Activated T-cell treated with anti-CD3 and anti-CD28 coated beads for 24 hours (primary cell): ENCODE data around the gene MYH4.

ENCODE experiments used
- DNase-seq: peaks from one replicate; pipeline ENCODE4 v3.0.0-alpha.2; 2020; ENCODE audit warnings: low read depth

The MYH4 gene

DNA sequence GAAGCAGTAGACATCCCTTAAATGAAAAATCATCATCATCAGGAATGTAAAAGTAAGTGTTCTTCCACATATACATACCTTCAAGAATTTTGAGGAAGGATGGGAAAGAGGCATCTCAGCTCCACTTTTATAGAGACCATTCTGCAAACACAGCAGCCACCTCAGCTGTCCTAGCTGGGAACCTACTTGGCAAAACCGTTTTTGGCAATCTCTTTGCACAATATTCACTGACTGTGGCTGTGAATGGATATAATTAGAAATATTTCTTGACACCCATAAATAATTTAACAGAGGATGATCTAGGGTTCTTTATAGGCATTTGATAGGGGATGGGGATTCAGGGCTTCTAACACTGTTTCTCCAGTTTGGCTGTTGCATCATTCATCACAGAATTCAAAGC, at the start of gene MYH4:
TSS of gene MYH4 (minus strand) at position 101 of the 400 bp plus-strand sequence. CDS start 2,814 bp downstream, outside the sequence.
- no peak for DNase-seq

- DNase-seq, result no peak
Measured at GRCh38 chr17:10518271-10519037, 49.1 kb upstream of the MYH4 start, which contains the start of gene MYH1. Gene MYH1 (minus strand): TSS chr17:10518542. CDS start chr17:10516642, 1,900 bp downstream.

GRCh38 chr17:10516638-10517037, 47.3 kb upstream of the MYH4 start:
- no peak for DNase-seq

DNA sequence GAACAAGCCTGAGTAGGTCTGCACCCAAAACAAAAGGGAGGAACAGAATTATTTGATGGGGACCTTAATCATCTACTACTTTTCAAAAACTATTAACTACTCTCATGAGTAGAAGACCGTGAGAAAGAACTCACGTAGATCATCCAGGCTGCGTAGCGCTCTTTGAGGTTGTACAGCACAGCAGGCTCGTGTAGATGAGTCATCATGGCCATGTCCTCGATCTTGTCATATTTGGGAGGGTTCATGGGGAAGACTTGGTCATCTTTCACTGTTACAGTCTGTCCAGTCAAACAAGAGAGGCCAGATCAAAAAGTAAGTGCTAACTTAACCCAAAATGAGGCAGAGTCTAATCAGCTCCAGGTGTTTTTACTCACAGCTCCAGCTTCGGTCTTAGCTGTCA, 46.7 kb upstream of the MYH4 start:
- no peak for DNase-seq

GRCh38 chr17:10513299-10514067, 44.1 kb upstream of the MYH4 start:
- no peak for DNase-seq

GRCh38 chr17:10512856-10513255, 43.5 kb upstream of the MYH4 start:
- DNase-seq, result no peak

- no peak for DNase-seq
Measured at GRCh38 chr17:10499950-10500349, 30.6 kb upstream of the MYH4 start.

- DNase-seq, result no peak
Measured at GRCh38 chr17:10492004-10492403, 22.6 kb upstream of the MYH4 start.

DNA sequence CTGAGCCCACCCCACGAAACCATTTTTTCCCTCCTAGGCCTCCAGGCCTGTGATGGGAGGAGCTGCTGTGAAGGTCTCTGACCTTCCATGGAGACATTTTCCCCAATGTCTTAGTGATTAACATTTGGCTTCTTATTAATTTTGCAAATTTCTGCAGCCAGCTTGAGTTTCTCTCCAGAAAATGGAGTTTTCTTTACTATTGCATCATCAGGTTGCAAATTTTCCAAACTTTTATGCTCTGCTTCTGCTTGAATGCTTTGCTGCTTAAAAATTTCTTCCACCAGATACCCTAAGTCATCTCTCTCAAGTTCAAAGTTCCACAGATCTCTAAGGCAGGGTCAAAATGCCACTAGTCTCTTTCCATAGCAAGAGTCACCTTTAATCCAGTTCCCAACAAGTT, 12.9 kb upstream of the MYH4 start:
- no peak for DNase-seq

- DNase-seq, result no peak
Measured at GRCh38 chr17:10477701-10478100, 8.3 kb upstream of the MYH4 start.

GRCh38 chr17:10474536-10474935, 5.2 kb upstream of the MYH4 start:
- DNase-seq, result no peak

DNA sequence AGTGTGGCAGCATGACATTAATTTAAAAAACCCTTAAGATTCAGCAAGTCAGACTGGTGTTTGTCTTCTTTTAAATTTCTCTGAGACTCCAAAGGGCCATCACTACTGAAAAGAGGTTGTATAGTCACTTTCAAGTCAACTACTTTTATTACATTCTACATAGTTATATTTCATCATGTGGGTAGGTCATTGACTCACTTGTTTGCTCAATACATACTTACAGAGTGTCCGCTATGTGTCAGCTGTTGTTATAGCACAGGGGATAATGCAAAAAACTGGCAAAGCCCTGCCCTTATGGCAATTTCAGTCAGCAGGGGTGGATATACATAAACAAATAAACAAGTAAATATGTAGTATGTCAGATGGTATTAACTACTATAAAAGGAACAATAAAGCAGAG, 2.5 kb upstream of the MYH4 start:
- no peak for DNase-seq

DNA sequence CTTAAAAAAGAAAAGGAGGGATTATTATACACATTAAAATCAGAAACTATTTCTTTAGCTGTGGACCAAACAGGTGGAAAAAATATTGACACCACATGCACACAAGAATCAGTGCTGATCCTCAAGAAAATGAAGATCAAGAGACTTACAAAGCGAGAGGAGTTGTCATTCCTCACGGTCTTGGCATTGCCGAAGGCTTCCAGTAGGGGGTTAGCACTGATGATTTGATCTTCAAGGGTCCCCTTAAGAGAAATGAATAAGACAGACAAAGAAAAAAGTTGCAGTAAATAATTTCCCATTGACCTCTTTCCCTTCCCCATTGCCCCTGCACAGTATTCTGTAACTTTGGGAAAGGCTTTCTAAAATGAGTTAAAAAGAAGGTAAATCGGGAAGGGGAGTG, 6.0 kb downstream of the MYH4 start:
- no peak for DNase-seq

GRCh38 chr17:10460062-10460461, 9.3 kb downstream of the MYH4 start:
- no peak for DNase-seq

GRCh38 chr17:10458701-10459100, 10.7 kb downstream of the MYH4 start:
- no peak for DNase-seq

- DNase-seq, result no peak
Measured at GRCh38 chr17:10457952-10458351, 11.4 kb downstream of the MYH4 start.

- no peak for DNase-seq
Measured at GRCh38 chr17:10447026-10447931, 22.1 kb downstream of the MYH4 start.

GRCh38 chr17:10439816-10440215, 29.5 kb downstream of the MYH4 start:
- no peak for DNase-seq

- no peak for DNase-seq
Measured at GRCh38 chr17:10435096-10435495, 34.3 kb downstream of the MYH4 start.

DNA sequence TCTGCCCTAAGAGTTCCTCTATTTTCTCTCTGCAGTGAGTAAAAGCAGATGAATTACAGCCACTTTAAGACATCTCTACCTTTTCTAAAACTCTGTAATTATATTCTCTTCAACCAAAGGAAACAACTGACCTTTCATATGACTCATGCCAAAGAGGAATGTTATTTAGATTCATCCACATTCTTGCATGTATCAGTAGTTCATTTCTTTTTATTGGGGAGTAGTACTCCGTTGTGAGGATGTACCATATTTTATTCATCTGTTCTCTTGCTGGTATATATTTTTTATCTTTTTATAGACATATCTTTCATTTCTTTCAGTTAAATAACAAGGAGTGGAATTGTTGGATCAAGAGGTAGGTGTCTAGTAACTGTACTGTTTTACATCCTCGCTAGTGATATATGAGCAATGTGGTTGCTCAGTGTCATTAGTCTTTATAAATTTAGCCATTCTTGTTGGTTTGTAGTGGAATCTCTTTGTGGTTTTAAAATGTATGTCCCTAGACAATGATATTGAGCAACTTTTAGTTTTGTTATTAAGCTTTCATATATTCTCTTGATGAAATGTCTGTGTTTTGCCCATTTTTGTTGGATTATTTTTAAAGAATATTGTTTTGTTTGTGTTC, 39.8 kb downstream of the MYH4 start:
- DNase-seq, result no peak

GRCh38 chr17:10428781-10429180, 40.6 kb downstream of the MYH4 start:
- DNase-seq, result no peak
